HG02759 (cell line): Measurements from ENCODE around the gene CFAP410.
"Not testable (repeated sequence)": the region's sequence is repeated elsewhere in the genome, so short reads cannot be mapped to it uniquely, and the experiment has no call there.

ENCODE experiments used
- ATAC-seq: cut with Tn5 transposase; IDR thresholded peaks from one replicate; pipeline ENCODE4 v1.9.1; 2021; ENCODE audit warnings: mild to moderate bottlenecking, moderate library complexity; ENCODE audit not compliant: unreplicated experiment

Gene CFAP410

GRCh38 chr21:44351535-44352252 is 12.5 kb upstream of the CFAP410 start:
- ATAC-seq: no peak

- no peak for ATAC-seq
Observed at GRCh38 chr21:44350773-44351481, 11.7 kb upstream of the CFAP410 start.

DNA sequence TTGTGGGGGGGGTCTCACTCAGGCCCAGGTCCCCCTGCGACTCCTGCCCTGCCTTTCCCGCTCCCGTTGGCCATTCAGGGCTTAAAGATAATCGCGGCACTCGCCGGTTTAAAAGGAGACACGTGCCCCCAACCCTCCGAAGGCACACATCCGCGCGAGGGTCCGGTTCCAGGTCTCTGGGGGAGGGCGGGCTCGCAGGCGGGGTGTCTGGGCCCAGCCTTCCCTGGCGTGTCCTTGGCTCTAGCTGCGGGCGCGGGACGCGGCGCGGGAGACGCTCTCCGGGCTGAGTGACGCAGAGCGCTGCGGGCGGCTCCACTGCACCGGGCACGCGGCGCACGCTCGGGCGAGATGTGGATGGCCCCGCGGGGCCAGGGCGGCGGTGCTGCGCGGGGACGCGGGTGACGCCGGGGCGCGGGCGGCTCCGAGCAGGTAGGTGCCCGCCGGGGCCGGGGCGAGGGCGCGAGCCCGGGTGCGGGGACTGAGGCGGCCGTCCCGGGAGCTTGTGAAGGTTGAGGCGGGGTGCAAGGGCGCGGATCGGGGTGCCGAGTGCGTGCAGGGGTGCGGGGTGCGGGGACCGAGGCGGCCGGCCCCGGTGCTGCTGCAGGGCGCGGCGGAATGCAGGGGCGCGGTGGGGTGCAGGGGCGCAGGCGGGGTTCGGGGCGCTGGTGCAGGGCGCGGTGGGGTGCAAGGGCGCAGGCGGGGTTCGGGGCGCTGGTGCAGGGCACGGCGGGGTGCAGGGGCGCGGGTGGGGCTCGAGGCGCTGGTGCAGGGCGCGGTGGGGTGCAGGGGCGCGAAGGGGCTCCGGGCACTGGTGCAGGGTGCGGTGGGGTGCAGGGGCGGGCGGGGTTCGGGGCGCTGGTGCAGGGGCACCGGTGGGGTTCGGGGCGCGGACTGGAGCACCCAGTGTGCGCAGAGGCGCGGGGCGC is 10.9 kb upstream of the CFAP410 start:
- ATAC-seq: no peak

GRCh38 chr21:44349416-44349846 is 10.2 kb upstream of the CFAP410 start:
- ATAC-seq: no peak

DNA sequence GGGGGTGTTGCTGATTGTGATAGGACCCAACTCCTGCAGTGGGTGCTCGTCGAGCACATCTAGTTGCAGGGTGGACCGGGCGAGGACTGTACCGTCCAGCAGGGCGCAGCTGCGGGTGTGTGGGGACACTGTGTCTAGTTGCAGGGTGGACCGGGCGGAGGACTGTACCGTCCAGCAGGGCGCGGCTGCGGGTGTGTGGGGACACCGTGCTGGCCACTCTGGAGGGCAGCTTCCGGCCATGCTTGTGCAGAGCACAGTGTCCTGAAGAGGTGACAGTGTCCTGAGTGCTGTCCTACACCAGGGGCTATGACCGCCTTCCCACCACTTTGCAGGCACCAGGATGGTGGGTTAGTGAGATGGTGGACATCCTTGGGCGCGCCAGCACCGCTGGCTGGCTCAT is 9.7 kb upstream of the CFAP410 start:
- ATAC-seq: no peak

GRCh38 chr21:44347911-44348451 is 8.8 kb upstream of the CFAP410 start:
- ATAC-seq: no peak

DNA sequence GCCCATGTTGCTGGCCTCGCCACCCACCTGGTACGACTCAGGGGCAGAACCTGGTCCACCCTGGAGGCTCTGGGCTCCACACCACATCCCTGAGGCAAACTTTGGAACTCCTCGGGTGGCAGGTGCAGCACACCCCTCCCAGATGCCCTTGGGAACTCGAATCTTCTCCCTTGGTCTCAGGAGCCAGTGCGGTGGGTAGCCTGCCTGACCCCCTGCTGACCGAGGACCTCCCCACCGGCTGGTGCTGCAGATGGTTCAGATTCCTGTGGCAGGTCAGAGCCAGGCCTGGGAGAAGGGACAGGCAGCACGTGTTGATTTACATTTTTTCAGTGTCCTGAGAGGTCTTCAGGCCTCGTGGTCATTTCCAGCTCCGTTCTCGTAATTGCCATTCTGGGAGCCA is 6.3 kb upstream of the CFAP410 start:
- ATAC-seq: no peak

DNA sequence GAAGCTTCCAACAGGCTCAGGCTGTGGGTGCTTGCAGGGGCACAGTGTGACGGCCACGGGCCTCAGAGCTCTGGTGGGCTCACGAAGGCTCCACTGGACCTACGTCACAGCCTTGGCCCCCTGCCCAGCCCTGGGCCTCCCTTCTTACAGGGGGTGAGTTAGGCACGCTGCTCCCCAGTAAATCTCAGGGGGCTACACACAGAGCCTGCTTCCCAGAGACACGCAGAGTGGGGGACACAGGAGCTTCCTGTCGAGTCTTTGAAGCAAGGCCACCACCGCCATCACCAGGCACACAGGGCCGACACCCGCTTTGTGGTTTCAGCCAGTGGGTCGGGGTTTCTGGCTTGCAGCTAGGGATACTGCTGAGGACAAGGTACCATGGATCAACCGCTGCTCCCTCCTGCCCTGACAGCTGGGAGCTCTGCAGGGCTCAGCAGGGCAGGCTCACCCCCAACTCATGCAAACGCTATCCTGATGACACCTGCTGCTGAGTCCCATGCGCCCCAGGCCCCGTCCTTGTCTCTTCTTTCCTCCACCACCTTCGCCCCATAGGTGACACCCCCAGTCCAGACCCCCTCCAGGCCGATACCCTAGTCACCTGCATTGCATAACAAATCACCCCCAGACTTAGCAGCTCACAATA is 5.5 kb upstream of the CFAP410 start:
- no peak for ATAC-seq

GRCh38 chr21:44342981-44343380 is 3.8 kb upstream of the CFAP410 start:
- ATAC-seq: not testable (repeated sequence)

- not testable (repeated sequence) for ATAC-seq
Observed at GRCh38 chr21:44341726-44342458, 2.7 kb upstream of the CFAP410 start.

DNA sequence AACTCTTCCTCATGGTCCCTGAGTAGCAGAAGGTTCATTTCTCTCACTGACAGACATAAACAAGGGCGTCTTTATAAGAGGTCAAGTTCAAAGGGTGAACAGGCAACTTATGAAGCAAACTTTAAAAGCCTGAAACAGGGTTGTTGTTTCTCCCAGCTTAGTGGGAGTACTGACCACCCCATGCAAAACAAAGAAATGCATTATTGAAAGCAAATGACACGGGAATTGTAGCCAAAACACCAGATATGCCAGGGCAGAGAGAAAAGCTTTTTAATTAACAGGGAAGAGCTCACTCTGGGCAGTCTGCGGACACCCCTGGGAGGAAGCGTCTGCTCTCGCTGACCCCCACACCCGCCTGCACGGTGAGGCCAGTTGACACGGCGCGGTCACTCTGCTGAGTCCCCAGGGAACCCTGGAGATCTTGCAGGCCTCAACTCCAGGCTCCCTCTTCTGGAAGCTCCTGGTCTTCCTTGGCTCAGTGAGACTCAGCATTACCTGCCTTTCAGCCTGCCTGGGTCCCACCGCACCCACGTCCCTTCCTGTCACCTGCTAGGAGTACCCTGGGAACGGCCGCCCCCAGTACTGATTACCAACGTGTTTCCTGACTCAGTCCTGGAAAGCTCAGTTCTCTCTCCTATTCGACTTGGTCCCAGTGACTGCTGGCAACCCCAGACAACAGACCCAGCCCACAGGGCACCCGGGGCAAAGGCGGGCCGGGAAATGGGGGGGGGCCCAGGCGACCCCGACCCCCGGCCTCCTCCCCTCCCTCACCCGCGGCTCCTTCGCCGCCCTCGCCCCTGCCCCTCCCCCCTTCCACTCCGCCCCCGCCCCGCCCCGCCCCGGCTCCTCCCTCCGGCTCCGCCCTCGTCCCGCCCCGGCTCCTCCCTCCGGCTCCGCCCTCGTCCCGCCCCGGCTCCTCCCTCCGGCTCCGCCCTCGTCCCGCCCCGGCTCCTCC is 972 bp downstream of the CFAP410 start:
- no peak for ATAC-seq

DNA sequence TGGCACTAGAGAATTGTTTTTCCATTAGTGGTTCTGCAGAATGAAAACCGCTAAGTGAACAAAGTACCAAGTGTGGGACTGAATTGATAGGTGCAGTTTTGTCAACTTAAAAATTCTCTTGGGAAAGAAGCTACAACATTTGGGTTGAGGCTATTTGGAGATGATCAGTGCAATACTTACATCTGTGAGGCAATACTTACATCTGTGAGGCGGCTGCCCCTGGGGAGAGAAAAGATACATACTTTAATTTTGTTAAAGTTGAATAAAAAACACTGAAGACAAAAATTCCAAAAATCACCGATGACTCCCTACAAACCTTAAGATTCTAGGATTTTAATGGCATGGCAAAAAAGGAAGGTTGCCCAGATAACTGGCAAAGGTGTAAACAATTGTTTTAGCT is 1.7 kb downstream of the CFAP410 start:
- no peak for ATAC-seq

DNA sequence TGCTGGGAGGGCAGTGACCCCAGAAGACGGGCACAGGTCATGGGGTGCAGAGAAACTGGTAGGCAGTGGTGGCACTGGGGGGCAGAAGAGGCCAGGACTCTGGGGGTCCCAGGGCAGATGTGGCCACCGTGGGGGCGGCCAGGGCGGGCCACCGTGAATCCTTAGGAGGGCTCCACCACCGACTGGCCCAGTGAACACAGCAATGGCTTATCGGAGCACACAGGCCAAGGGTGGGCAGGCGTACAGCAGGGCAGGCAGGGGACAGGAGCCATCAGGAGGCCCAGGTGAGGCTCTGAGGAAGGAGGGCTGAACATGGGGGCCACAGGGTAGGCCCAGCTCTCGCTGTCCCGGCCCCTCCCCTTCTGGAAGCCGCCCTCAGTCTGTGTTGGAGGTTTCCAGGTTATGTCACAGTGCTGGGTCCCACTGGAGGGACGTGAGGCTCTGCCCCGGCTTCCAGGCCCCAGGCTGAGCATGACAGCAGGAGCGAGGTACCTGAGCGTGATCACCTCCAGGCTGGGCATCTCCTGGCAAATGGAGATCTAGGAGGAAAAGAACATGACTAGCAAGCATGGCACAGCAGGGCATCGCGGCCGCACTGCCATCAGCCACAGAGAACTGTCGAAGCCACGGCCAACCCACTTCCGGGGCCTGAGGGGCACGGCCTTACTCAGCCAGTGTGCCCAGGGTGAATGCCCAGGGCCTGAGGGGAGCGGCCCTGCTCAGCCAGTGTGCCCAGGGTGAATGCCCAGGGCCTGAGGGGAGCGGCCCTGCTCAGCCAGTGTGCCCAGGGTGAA is 3.7 kb downstream of the CFAP410 start:
- no peak for ATAC-seq

- no peak for ATAC-seq
Observed at GRCh38 chr21:44334329-44335030, 4.7 kb downstream of the CFAP410 start.

GRCh38 chr21:44333509-44334328 is 5.5 kb downstream of the CFAP410 start:
- ATAC-seq: no peak

DNA sequence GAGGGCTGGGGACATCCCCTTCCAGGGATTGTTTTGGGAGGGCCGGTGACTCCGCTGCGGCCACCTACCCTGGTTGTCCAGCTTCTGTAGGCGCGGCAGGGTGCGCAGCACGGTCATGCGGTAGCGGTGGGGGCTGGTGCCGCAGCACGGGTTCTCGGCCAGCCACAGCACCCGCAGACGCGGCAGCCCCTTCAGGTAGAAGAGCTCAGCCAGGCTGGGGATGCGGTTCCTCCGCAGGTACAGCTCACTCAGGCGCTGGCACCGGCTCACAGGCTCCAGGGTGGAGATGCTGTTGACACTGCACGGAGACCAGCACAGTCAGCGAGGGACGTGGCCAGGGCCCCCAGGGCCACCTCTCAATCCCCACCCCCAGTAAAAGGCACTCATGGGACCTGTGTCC is 6.2 kb downstream of the CFAP410 start:
- no peak for ATAC-seq

GRCh38 chr21:44332383-44332782 is 6.8 kb downstream of the CFAP410 start:
- no peak for ATAC-seq
